GM10266 (cell line): ENCODE data around the gene DIP2C.

Source experiments
- DNase-seq: peaks from one replicate; pipeline ENCODE4 v3.0.0; 2012; ENCODE audit errors: extremely low spot score
- TF ChIP-seq, protein P1 (sequence below): IDR thresholded peaks from 2 replicates; pipeline ENCODE4 v1.5.1; 2012; ENCODE audit warnings: mild to moderate bottlenecking, low read depth; ENCODE audit not compliant: control insufficient read depth, insufficient read depth; ENCODE audit errors: missing control alignments

DIP2C gene

GRCh38 chr10:595473-595872 lies 94.0 kb downstream of the DIP2C start:
- no peak for DNase-seq
- TF ChIP-seq, protein P1, sequence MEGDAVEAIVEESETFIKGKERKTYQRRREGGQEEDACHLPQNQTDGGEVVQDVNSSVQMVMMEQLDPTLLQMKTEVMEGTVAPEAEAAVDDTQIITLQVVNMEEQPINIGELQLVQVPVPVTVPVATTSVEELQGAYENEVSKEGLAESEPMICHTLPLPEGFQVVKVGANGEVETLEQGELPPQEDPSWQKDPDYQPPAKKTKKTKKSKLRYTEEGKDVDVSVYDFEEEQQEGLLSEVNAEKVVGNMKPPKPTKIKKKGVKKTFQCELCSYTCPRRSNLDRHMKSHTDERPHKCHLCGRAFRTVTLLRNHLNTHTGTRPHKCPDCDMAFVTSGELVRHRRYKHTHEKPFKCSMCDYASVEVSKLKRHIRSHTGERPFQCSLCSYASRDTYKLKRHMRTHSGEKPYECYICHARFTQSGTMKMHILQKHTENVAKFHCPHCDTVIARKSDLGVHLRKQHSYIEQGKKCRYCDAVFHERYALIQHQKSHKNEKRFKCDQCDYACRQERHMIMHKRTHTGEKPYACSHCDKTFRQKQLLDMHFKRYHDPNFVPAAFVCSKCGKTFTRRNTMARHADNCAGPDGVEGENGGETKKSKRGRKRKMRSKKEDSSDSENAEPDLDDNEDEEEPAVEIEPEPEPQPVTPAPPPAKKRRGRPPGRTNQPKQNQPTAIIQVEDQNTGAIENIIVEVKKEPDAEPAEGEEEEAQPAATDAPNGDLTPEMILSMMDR, result no peak

- DNase-seq, result no peak
- TF ChIP-seq, protein P1, result no peak
These were observed 94.7 kb downstream of the DIP2C start for GRCh38 chr10:594584-595270.

DNA sequence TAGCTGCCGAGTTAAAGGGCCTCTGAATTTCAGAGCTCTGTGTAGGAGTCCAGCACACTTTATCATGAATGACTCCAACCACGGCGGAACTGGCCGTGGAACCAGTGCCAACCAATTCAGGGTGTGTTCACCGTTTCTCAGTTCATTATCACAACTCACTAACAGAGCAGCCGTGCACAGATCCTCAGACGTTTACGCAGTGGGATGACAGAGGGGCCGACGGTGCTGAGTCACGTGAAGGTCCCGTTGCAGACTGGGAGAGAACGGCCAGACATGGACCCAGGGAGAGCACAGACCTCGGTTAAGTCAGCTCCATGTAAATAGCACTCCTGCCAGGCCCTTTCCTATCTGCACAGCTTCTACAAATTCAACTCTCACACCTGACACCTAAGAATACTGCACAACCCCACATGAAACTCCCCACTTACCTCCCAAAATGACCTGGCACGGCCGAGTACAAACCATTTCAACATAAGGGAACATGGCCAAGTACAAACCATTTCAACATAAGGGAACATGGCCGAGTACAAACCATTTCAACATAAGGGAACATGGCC lies 95.5 kb downstream of the DIP2C start:
- TF ChIP-seq, protein P1, result no peak
- no peak for DNase-seq

- TF ChIP-seq, protein P1, result no peak
- DNase-seq, result no peak
These were observed 96.0 kb downstream of the DIP2C start for GRCh38 chr10:593421-593820.

DNA sequence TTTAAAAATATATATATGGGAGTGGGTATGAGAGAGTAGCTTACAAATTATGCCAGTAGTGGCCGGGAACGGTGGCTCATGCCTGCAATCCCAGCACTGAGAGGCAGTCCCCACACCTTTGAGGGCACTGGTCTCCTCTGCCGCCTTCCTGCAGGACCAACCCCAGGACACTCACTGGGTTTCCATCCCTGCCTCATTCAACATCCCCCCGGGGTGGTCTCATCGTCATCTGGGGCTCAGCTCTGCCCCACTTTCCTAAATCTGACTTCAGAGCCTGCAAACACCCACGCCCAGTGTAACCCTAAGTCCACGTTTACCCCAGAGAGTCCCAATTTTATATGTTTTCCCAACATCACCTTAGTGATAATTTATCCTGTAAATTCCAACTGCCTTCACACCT lies 96.5 kb downstream of the DIP2C start:
- DNase-seq, result no peak
- TF ChIP-seq, protein P1, result no peak

DNA sequence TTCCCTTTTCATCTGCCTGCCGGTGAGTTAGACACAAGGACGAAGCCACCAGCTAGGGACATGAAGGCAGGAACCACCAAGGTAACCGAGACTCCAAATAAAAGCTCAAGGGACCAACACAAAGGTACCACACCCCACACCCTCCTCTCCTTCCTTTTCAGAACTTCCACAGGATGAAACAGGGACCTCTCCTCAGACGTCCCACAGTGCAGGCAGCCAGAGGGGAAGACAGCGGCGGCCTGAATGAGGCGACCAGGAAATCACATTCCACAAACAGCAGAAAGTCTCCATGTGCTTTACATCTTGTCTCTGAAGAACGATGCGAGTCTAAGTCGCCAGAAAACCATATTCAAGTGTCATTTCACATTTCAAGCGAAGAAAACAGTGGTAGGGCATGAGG lies 97.8 kb downstream of the DIP2C start:
- TF ChIP-seq, protein P1, result no peak

DNA sequence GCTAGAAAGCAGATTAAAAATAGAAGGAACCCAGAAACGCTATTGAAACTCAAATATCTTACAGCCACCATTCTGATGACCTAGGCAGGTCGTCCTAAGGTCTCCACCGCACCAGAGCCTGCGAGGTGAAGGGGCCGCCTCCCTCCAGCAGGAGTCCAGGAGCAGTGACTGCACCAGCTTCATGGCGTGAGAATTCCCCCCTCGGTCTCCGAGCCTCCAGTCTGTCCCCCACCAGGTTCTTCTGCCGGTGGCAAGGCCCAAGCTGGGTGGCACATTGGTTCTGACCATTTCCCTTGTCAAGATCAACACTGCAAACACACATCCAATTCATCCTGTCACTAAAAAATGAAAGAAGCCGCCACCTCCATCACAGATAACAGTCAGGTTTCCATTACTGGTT lies 98.7 kb downstream of the DIP2C start:
- TF ChIP-seq, protein P1, result no peak
- DNase-seq, result no peak

More for the DNA sequence above, 97.8 kb downstream of the DIP2C start:
- DNase-seq, result no peak
